TTC549 (cell line): ENCODE data around the gene LTC4S.

ENCODE experiments used
- FAIRE-seq: peaks from 2 replicates; lab custom pipeline; 2012; peaks lifted over from hg19 to GRCh38; lab: Jason Lieb, UNC

The LTC4S gene

GRCh38 chr5:179795863-179796833 is 2.4 kb downstream of the LTC4S start:
- no peak for FAIRE-seq

- no peak for FAIRE-seq
These were observed 3.3 kb downstream of the LTC4S start for GRCh38 chr5:179796877-179797608.

GRCh38 chr5:179797741-179798140 is 4.0 kb downstream of the LTC4S start:
- FAIRE-seq: no peak

GRCh38 chr5:179798144-179798770 is 4.5 kb downstream of the LTC4S start:
- FAIRE-seq: no peak

GRCh38 chr5:179798771-179799643 is 5.2 kb downstream of the LTC4S start:
- no peak for FAIRE-seq

GRCh38 chr5:179799644-179799973 is 5.8 kb downstream of the LTC4S start:
- no peak for FAIRE-seq

GRCh38 chr5:179800071-179800695 is 6.4 kb downstream of the LTC4S start:
- no peak for FAIRE-seq

- FAIRE-seq: no peak
These were observed 7.0 kb downstream of the LTC4S start for GRCh38 chr5:179800696-179801201.

GRCh38 chr5:179801304-179802206 is 7.8 kb downstream of the LTC4S start:
- FAIRE-seq: no peak

GRCh38 chr5:179802207-179802883 is 8.6 kb downstream of the LTC4S start:
- FAIRE-seq: no peak

GRCh38 chr5:179802950-179803562 is 9.3 kb downstream of the LTC4S start:
- FAIRE-seq: no peak

GRCh38 chr5:179803651-179804554 is 10.1 kb downstream of the LTC4S start:
- no peak for FAIRE-seq

- no peak for FAIRE-seq
These were observed 10.8 kb downstream of the LTC4S start for GRCh38 chr5:179804555-179804947.

- FAIRE-seq: no peak
These were observed 11.3 kb downstream of the LTC4S start for GRCh38 chr5:179805070-179805528.

GRCh38 chr5:179805529-179806249 is 11.9 kb downstream of the LTC4S start:
- no peak for FAIRE-seq

- FAIRE-seq: no peak
These were observed 12.7 kb downstream of the LTC4S start, which contains the start of gene MGAT4B for GRCh38 chr5:179806250-179807048. Gene MGAT4B, minus strand, starts transcription at chr5:179806866. Its CDS starts 283 bp downstream, at chr5:179806583.
